MM.1S (cell line): Measurements from ENCODE around the gene SLC8A3.

Source experiments
- DNase-seq: peaks from one replicate; pipeline ENCODE4 v3.0.0-alpha.2; 2015
- H2AFZ ChIP-seq: fragments of 300-600 bp; sonication (generic); 2 replicates; pipeline ENCODE4 v1.6.0; 2016; ENCODE audit warnings: antibody characterized with exemption, low read length
- H3F3A ChIP-seq: fragments of 300-600 bp; sonication (generic); 2 replicates; pipeline ENCODE4 v1.6.1; 2016; ENCODE audit warnings: mild to moderate bottlenecking, antibody characterized with exemption, low read length, moderate library complexity, mixed read lengths; ENCODE audit not compliant: insufficient read depth
- H3K27ac ChIP-seq: fragments of 300-600 bp; sonication (generic); 2 replicates; pipeline ENCODE4 v1.5.1; 2016; ENCODE audit warnings: mild to moderate bottlenecking, low read length
- H3K27me3 ChIP-seq: fragments of 300-600 bp; sonication (generic); replicated peaks from 2 replicates; pipeline ENCODE4 v1.6.0; 2016; ENCODE audit warnings: low read length; ENCODE audit not compliant: insufficient read depth
- H3K36me3 ChIP-seq: fragments of 300-600 bp; sonication (generic); replicated peaks from 2 replicates; pipeline ENCODE4 v1.6.1; 2016; ENCODE audit warnings: mild to moderate bottlenecking, low read length, mixed read lengths; ENCODE audit not compliant: insufficient read depth
- H3K4me1 ChIP-seq: fragments of 300-600 bp; sonication (generic); 2 replicates; pipeline ENCODE4 v1.6.1; 2016; ENCODE audit warnings: low read length, mixed read lengths
- H3K4me2 ChIP-seq: fragments of 300-600 bp; sonication (generic); 2 replicates; pipeline ENCODE4 v1.6.0; 2016; ENCODE audit warnings: low read depth, low read length
- H3K4me3 ChIP-seq: fragments of 300-600 bp; sonication (generic); 2 replicates; pipeline ENCODE4 v1.5.1; 2016; ENCODE audit warnings: low read length, mixed read lengths
- H3K79me2 ChIP-seq: fragments of 300-600 bp; sonication (generic); 2 replicates; pipeline ENCODE4 v1.6.1; 2016; ENCODE audit warnings: mixed run types, low read length, mixed read lengths
- H3K9ac ChIP-seq: fragments of 300-600 bp; sonication (generic); 2 replicates; pipeline ENCODE4 v1.6.1; 2016; ENCODE audit warnings: low read length, mixed read lengths
- H3K9me2 ChIP-seq: fragments of 300-600 bp; sonication (generic); replicated peaks from 2 replicates; pipeline ENCODE4 v1.6.1; 2016; ENCODE audit warnings: mild to moderate bottlenecking, low read length, mixed read lengths; ENCODE audit not compliant: insufficient read depth
- H3K9me3 ChIP-seq: fragments of 300-600 bp; sonication (generic); replicated peaks from 2 replicates; pipeline ENCODE4 v1.6.1; 2016; ENCODE audit warnings: mild to moderate bottlenecking, low read length, mixed read lengths; ENCODE audit not compliant: insufficient read depth
- H4K20me1 ChIP-seq: fragments of 300-600 bp; sonication (generic); 2 replicates; pipeline ENCODE4 v1.6.1; 2016; ENCODE audit warnings: mild to moderate bottlenecking, low read length, moderate library complexity, mixed read lengths; ENCODE audit not compliant: insufficient read depth
- CTCF ChIP-seq: fragments of 300-600 bp; sonication (generic); IDR thresholded peaks from 2 replicates; pipeline ENCODE4 v1.5.1; 2016; ENCODE audit warnings: antibody characterized with exemption, low read length, mixed read lengths
- EZH2 ChIP-seq: fragments of 300-600 bp; sonication (generic); optimal IDR thresholded peaks from 2 replicates; pipeline ENCODE3; 2017; ENCODE audit warnings: low read depth, mild to moderate bottlenecking, antibody characterized with exemption, low read length, mixed read lengths
- EZH2phosphoT487 ChIP-seq: fragments of 300-600 bp; sonication (generic); IDR thresholded peaks from 2 replicates; pipeline ENCODE4 v1.6.1; 2018; ENCODE audit warnings: antibody characterized with exemption, low read length

SLC8A3 gene

DNA sequence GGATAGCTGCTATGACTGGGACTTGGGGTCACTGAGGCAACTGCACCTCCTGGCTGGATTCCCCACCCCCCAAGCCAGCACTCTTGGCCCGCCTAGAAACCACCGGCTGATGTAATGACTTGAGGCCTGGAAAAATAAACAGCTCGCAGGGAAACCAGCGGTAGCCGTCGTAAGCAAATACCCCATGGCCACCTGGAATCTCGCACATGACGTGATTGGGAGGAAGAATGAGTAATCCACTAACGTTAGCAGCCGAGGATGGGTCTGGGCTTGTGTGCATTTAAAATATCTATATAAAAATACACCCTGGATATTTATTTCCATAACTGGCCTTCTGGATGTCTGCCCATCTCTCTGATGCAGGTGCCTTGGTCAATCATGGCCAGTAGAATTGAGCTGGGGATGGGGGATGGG is 189.5 kb downstream of the SLC8A3 start:
- Histone ChIP-seq H3K27ac (no peak overlapping the region), H3K36me3 (no peaks in the 10 kb centered on the region), H3F3A (no peaks in the 10 kb centered on the region), H3K9ac (no peak overlapping the region), H3K27me3 (no peaks in the 10 kb centered on the region), H3K9me3 (no peaks in the 10 kb centered on the region), H3K4me1 (no peaks in the 10 kb centered on the region), H3K9me2 (no peaks in the 10 kb centered on the region), H3K4me2 (no peak overlapping the region), H4K20me1 (no peaks in the 10 kb centered on the region), H2AFZ (no peak overlapping the region), H3K4me3 (no peak overlapping the region), H3K79me2 (no peaks in the 10 kb centered on the region)
- DNase-seq: no peak
- no peak for TF ChIP-seq CTCF
- no peak for TF ChIP-seq EZH2
- no peak for TF ChIP-seq EZH2phosphoT487

GRCh38 chr14:69997849-69998248 is 190.9 kb downstream of the SLC8A3 start:
- Histone ChIP-seq H3K9me2 (no peaks in the 10 kb centered on the region), H3K36me3 (no peaks in the 10 kb centered on the region), H3K9ac (no peak overlapping the region), H3K4me3 (no peak overlapping the region), H3K9me3 (no peaks in the 10 kb centered on the region), H3K79me2 (no peaks in the 10 kb centered on the region), H3K27ac (no peak overlapping the region), H3F3A (no peaks in the 10 kb centered on the region), H4K20me1 (no peaks in the 10 kb centered on the region), H3K4me2 (no peak overlapping the region), H3K4me1 (no peaks in the 10 kb centered on the region), H2AFZ (no peak overlapping the region), H3K27me3 (no peaks in the 10 kb centered on the region)
- TF ChIP-seq EZH2: no peak
- TF ChIP-seq EZH2phosphoT487: no peak
- TF ChIP-seq CTCF: no peak
- DNase-seq: no peak

- Histone ChIP-seq H3K9ac (no peak overlapping the region), H3K27ac (no peak overlapping the region), H3K4me2 (no peak overlapping the region), H3K4me1 (no peaks in the 10 kb centered on the region), H3K9me3 (no peaks in the 10 kb centered on the region), H3K4me3 (no peak overlapping the region), H3F3A (no peaks in the 10 kb centered on the region), H3K27me3 (no peaks in the 10 kb centered on the region), H4K20me1 (no peaks in the 10 kb centered on the region), H3K79me2 (no peaks in the 10 kb centered on the region), H3K36me3 (no peaks in the 10 kb centered on the region), H2AFZ (no peak overlapping the region), H3K9me2 (no peaks in the 10 kb centered on the region)
- TF ChIP-seq EZH2 (no peak), EZH2phosphoT487 (no peak), CTCF (no peak)
- no peak for DNase-seq
These were observed 192.5 kb downstream of the SLC8A3 start for GRCh38 chr14:69996216-69996615.
